ENCODE measurements around the gene SNHG17.

- peak; percentile 66; the same call in 1 of the 2 replicates for TF ChIP-seq POLR2AphosphoS5 (IDR thresholded peaks at IDR 0.05; ENCODE audit: low read depth, low read length)
- TF ChIP-seq POLR2A (IDR thresholded peaks at IDR 0.05; ENCODE audit: low read depth, low read length), result no peak; the same call in 1 of the 2 replicates
- no peak for TF ChIP-seq POU2F2 (IDR thresholded peaks at IDR 0.05; ENCODE audit: low read depth, low read length)
- no peak for TF ChIP-seq TAF1 (IDR thresholded peaks at IDR 0.05; ENCODE audit: low read depth, low read length)
- TF ChIP-seq PAX5 (IDR thresholded peaks at IDR 0.05; ENCODE audit: insufficient read depth, low read length, severe bottlenecking), result no peak
These were observed 13.2 kb downstream of the SNHG17 start for GRCh38 chr20:38421915-38422314.

Data from GM12891 (cell line).